Adipocyte (in vitro differentiated cells): ENCODE measurements around the gene ZNF133.
"Not testable (repeated sequence)": the region's sequence is repeated elsewhere in the genome, so short reads cannot be mapped to it uniquely, and the experiment has no call there.

Experiments used
- DNase-seq: peaks from one replicate; pipeline ENCODE4 v3.0.0-alpha.2; 2015; ENCODE audit warnings: low read depth
- H3K27me3 ChIP-seq: replicated peaks from 2 replicates; pipeline ENCODE4 v1.7.0; 2013; ENCODE audit warnings: mild to moderate bottlenecking, low read length, moderate library complexity; ENCODE audit not compliant: control insufficient read depth, insufficient read depth
- H3K36me3 ChIP-seq: 2 replicates; pipeline ENCODE4 v1.7.0; 2013; ENCODE audit warnings: low read length, mild to moderate bottlenecking, moderate library complexity; ENCODE audit not compliant: control insufficient read depth, insufficient read depth, severe bottlenecking
- H3K4me1 ChIP-seq: 2 replicates; pipeline ENCODE4 v1.7.0; 2013; ENCODE audit warnings: mild to moderate bottlenecking, low read length, moderate library complexity; ENCODE audit not compliant: control insufficient read depth, insufficient read depth
- H3K4me3 ChIP-seq: 2 replicates; pipeline ENCODE4 v1.7.0; 2013; ENCODE audit warnings: mild to moderate bottlenecking, low read length, moderate library complexity
- H3K9ac ChIP-seq: 2 replicates; pipeline ENCODE4 v1.7.0; 2013; ENCODE audit warnings: mild to moderate bottlenecking, low read length, moderate library complexity
- H3K9me3 ChIP-seq: 2 replicates; pipeline ENCODE4 v1.7.0; 2013; ENCODE audit warnings: mild to moderate bottlenecking, low read length, moderate library complexity; ENCODE audit not compliant: control insufficient read depth

ZNF133 gene

DNA sequence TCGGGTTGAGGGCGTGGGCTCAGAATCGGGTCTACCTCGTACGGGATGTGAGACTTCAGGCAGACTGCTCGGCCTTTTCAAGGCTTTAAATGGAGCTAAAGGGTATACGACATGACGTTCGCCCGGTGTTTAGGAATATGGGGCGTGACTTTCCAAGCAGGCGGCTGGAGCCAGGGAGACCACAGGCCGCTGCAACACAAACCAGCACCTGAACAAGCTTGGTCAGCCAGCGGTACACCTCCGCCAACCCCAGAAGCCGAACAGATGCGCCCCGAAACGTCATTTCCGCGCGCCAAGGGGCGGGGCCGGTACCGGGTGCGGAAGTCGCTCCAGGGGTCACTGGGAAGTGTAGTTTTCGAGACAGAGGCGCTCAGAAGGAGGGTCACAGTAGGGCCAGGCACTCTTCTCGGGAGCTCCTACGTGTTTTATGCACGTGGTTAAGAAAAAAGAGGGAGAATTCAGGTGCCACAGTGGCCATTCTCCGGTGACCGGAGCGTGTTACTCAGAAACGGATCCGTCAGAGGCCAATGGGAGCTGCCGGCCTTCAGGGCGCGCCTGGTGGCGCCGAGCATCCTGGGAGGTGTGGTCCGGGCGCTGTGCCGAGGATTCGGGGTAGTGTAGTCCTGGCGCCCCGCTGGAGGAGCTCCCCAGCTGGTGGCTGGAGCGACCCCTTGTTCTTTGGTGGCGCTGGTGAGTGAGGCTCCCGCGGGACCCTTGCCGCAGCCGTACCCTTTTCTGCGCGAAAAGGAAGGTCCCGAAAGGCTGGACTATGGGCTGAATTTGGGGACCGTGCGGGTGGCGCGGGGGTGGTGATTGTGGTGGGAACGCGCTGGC is at the start of gene ZNF133:
ZNF133 (plus strand) TSS at position 613 of the 834 bp plus-strand sequence. CDS start 17,160 bp downstream, outside the sequence.
- peak; percentile 97 for DNase-seq
- Histone ChIP-seq H3K4me1 (peaks cover 13% of the 10 kb centered on the region), H3K9ac (peak within 1 kb of the TSS; percentile 97), H3K36me3 (peaks cover 13% of the 10 kb centered on the region), H3K9me3 (peaks cover 38% of the 10 kb centered on the region), H3K27me3 (no peaks in the 10 kb centered on the region), H3K4me3 (peak within 1 kb of the TSS; percentile 89)

DNA sequence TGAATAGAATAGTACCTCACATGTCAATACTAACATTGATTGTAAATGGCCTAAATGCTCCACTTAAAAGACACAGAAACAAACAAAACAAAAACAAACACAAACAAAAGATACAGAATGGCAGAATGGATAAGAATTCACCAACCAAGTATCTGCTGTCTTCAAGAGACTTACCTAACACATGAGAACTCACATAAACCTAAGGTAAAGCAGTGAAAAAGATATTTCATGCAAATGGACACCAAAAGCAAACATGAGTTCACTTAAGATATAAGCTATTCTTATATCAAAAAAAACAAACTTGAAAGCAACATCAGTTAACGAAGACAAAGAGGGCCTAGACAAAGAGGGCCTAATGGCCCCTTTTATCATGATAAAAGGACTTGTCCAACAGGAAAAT is 47.3 kb upstream of the ZNF133 start:
- Histone ChIP-seq H3K9ac (no peak overlapping the region), H3K9me3 (peaks cover 18% of the 10 kb centered on the region), H3K4me1 (no peaks in the 10 kb centered on the region), H3K4me3 (no peak overlapping the region), H3K36me3 (no peaks in the 10 kb centered on the region), H3K27me3 (no peaks in the 10 kb centered on the region)
- no peak for DNase-seq

DNA sequence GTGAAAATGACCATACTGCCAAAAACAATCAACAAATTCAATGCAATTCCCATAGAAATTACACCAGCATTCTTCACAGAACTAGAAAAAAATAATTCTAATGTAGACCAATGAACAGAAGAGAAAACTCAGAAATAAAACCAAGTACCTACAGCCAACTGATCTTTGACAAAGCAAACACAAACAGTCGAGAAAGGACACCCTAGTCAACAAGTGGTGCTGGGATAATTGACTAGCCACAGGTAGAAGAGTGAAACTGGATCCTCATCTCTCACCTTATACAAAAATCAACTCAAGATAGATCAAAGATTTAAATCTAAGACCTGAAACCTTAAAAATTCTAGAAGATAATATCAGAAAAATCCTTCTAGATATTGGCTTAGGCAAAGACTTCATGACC is 44.5 kb upstream of the ZNF133 start:
- no peaks in the 10 kb centered on the region for H3K4me1 ChIP-seq
- H3K27me3 ChIP-seq: no peaks in the 10 kb centered on the region
- no peak for DNase-seq
- H3K4me3 ChIP-seq: no peak overlapping the region
- no peaks in the 10 kb centered on the region for H3K36me3 ChIP-seq
- H3K9me3 ChIP-seq: peaks cover 18% of the 10 kb centered on the region
- no peak overlapping the region for H3K9ac ChIP-seq

DNA sequence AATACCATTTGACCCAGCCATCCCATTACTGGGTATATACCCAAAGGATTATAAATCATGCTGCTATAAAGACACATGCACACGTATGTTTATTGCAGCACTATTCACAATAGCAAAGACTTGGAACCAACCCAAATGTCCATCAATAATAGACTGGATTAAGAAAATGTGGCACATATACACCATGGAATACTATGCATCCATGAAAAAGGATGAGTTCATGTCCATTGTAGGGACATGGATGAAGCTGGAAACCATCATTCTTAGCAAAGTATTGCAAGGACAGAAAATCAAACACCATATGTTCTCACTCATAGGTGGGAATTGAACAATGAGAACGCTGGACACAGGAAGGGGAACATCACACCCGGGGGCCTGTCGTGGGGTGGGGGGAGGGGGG is 39.8 kb upstream of the ZNF133 start:
- not testable (repeated sequence) for H3K9me3 ChIP-seq, H3K27me3 ChIP-seq, H3K9ac ChIP-seq, DNase-seq, H3K4me1 ChIP-seq, H3K4me3 ChIP-seq, H3K36me3 ChIP-seq

DNA sequence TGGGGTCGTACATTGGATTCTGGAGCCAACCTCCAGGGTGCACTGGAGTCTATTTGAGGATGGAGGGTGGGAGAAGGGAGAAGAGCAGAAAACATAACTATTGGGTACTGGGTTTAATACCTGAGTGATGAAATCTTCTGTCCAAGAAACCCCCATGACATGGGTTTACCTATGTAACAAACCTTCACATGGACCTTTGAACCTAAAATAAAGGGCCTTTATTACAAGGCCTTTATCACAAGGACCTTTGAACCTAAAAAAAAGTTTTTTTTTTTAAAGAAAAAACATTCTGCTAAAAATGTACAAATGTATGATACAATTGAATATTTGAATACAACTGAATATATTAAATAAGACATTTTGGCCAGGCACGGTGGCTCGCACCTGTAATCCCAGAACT is 38.1 kb upstream of the ZNF133 start:
- Histone ChIP-seq H3K27me3 (peaks cover 3% of the 10 kb centered on the region), H3K4me3 (no peak overlapping the region), H3K9ac (no peak overlapping the region), H3K36me3 (no peaks in the 10 kb centered on the region), H3K9me3 (no peaks in the 10 kb centered on the region), H3K4me1 (no peaks in the 10 kb centered on the region)
- no peak for DNase-seq

DNA sequence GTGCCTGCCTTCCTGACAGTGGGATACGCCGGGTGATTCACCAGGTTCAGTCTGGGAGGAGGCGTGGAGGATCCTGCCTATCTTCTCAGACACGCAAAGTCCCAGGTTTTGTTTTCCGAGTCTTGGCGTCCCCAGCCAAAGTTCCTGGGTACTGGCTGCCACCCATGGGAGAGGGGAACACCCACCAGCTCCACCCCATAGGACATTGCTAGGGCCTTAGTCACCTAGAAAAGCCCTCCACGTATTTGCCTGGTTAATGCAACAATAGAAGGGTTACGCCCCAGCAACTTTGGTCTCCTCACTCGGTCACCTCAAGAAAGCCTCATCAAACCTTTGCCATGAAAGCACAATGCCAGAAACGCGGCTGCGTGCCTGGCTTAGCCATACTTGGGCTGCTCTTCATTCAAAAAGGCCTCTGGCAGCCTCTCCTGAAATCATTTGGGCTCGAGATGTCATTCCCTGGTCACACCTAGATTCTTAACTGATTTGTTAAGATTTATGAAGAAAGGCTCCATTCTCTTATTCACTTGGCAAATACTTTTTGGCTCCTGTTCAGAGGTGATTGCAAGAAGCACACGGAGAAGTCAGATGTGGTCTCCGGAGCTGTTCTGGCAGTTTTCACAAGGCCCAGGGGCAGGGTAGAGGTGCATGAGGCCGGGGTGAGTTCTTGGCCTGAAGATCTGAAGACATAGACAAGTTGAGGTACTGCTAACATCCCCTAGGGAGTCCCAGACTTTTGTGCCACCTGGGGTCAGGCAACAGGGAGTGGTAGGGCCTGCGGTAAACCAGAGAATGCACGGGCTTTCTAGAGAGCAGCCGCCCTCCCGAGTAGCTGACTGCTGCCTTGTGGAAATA is 35.5 kb upstream of the ZNF133 start:
- Histone ChIP-seq H3K9me3 (no peaks in the 10 kb centered on the region), H3K4me3 (no peak overlapping the region), H3K36me3 (no peaks in the 10 kb centered on the region), H3K9ac (no peak overlapping the region), H3K4me1 (no peaks in the 10 kb centered on the region), H3K27me3 (peaks cover 6% of the 10 kb centered on the region)
- DNase-seq: no peak

DNA sequence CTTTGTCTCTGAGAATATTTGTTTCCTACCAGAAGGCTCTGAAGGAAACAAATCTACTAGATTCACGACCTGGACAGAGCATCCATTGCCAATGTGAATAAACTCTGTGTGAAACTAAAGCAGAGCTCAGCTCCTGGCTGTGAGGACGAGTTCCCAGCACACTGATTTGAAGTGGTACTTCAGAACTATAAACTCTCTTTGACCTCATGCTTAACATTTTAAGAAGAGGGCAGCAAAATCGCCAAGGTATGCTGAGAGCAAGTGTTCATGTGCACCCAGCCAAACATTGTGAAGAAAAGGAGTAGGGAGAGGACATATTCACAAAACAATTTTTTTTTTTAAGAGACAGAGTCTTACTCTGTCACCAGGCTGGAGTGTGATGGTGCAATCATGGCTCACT is 33.7 kb upstream of the ZNF133 start:
- H3K9ac ChIP-seq: no peak overlapping the region
- H3K9me3 ChIP-seq: no peaks in the 10 kb centered on the region
- peaks cover 5% of the 10 kb centered on the region for H3K27me3 ChIP-seq
- H3K36me3 ChIP-seq: no peaks in the 10 kb centered on the region
- H3K4me1 ChIP-seq: no peaks in the 10 kb centered on the region
- DNase-seq: no peak
- H3K4me3 ChIP-seq: no peak overlapping the region

DNA sequence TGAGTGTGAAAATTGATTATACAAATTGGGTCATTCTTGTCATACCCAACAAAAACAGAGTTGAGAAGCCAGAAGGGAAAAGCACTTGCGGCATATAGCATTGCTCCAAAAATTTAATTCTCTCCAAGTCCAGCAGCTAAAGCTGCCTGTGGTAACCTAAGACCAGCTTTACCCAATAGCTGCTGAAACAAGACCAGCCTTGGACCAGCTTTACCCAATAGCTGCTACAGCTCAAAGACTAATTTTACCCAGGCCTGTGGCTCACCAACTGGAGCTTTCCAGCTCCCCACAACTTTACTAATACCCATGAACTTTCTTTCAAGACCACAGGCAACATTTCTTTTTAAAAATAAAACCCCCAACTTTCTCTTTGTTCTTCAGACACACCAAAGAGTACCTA is 32.8 kb upstream of the ZNF133 start:
- Histone ChIP-seq H3K9me3 (no peaks in the 10 kb centered on the region), H3K36me3 (no peaks in the 10 kb centered on the region), H3K4me3 (no peak overlapping the region), H3K27me3 (peaks cover 4% of the 10 kb centered on the region), H3K9ac (no peak overlapping the region), H3K4me1 (no peaks in the 10 kb centered on the region)
- DNase-seq: no peak

DNA sequence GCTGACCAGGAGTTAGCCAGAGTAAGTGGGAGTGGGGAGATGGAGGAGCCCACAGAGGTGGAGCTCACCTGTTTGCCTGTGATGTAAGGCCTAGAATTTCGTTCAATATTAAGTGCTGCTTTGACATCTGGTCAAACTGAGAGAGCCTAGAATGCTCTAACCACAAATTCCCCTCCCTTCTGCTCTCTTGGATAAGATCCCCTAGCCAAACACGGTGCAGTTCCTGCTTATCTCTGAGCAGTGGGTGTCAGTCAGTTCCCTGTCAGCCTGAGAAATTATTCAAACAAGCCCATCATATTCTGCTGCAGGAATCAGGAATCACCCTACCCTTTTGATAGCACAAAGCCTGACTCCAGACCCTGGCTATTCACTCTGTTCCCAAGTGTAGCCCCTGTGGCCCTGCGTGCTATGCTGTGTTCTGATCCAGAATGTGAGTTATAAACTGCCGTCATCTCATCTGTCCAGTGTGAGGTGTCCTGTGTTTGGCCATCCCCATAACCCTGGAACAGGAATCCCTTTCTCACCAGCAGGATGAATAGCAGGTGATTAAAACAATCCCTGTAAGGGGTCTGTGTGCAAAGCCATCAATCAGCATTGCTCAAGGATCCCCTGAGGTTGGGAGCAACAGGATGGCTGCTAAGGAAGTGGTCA is 31.8 kb upstream of the ZNF133 start:
- Histone ChIP-seq H3K9me3 (no peaks in the 10 kb centered on the region), H3K4me1 (no peaks in the 10 kb centered on the region), H3K9ac (no peak overlapping the region), H3K4me3 (no peak overlapping the region), H3K36me3 (no peaks in the 10 kb centered on the region), H3K27me3 (peaks cover 4% of the 10 kb centered on the region)
- no peak for DNase-seq

DNA sequence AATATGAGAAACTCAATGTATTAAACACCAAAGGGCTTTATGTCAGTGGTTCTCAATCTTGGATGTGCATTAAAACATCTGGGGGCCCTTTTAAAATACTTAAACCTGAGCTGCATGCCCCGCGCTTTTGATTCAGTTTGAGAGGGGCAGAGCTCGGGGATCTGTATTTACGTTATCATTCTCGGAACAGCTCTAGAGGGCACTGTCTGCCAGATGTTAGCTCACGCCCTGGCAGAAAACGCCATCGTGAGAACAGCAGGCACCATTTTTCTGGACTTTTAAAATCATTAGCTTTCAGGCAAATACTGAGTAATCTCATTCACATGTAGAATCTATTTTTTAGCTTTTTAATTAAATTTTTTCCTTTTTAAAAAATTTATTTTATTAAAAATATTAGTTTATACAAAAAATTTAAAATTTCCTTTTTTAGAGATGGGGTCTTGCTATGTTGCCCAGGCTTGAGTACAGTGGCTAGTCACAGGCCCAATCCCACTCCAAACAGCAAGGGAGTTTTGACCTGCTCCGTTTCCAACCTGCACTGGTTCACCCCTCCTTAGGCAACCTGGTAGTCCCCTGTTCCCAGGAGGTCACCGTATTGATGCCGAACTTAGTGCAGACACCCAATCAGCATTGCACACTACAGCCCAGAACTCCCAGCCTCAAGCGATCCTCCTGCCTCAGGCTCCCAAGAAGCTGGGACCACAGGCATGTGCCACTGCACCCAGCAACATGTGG is 30.0 kb upstream of the ZNF133 start:
- H3K9me3 ChIP-seq: no peaks in the 10 kb centered on the region
- peaks cover 4% of the 10 kb centered on the region for H3K27me3 ChIP-seq
- H3K4me1 ChIP-seq: no peaks in the 10 kb centered on the region
- no peaks in the 10 kb centered on the region for H3K36me3 ChIP-seq
- no peak overlapping the region for H3K9ac ChIP-seq
- DNase-seq: no peak
- H3K4me3 ChIP-seq: no peak overlapping the region
